AG04450 (cell line): Measurements from ENCODE around the gene B4GALNT3. TPM values are rescaled to one million over a fixed set of nuclear protein-coding genes. Genes with fewer than 3 reads are reported as not detected.

Experiments used
- CTCF ChIA-PET: fragments of 300-600, 350-600 bp; formaldehyde crosslinking; extraction: SDS; loops from one replicate; lab custom pipeline; 2022; ENCODE audit warnings: antibody characterized with exemption, inconsistent platforms; lab: Charles Lee
- POLR2A ChIA-PET: fragments of 350-600 bp; formaldehyde crosslinking; extraction: SDS; loops from one replicate; lab custom pipeline; 2021; ENCODE audit warnings: antibody characterized with exemption, inconsistent platforms; lab: Yijun Ruan, JAX
- DNase-seq: peaks from one replicate; pipeline ENCODE4 v3.0.0-alpha.2; 2011; ENCODE audit warnings: low read depth, low spot score
- H3K27ac ChIP-seq: one replicate; pipeline ENCODE4 v1.5.1; 2012; ENCODE audit warnings: low read depth, low read length, control low read depth
- H3K27me3 ChIP-seq: one replicate; pipeline ENCODE4 v1.6.0; 2012; ENCODE audit warnings: low read length; ENCODE audit not compliant: control insufficient read depth, insufficient read depth
- H3K4me3 ChIP-seq: 2 replicates; pipeline ENCODE4 v1.5.1; 2011; ENCODE audit warnings: mild to moderate bottlenecking, low read depth, low read length, control low read depth
- H3K9me3 ChIP-seq: 2 replicates; pipeline ENCODE4 v1.5.1; 2012; ENCODE audit warnings: low read length; ENCODE audit not compliant: control insufficient read depth, insufficient read depth
- CTCF ChIP-seq: IDR thresholded peaks from 2 replicates; pipeline ENCODE4 v1.5.1; 2011; ENCODE audit warnings: low read depth, low read length, control low read depth, inconsistent platforms
- polyA plus RNA-seq: library from polyadenylated mRNA; depleted of rRNA; stranded (reverse); fragments of >200 nt; gene quantifications from 2 replicates; pipeline ENCODE4 v1.2.3, GENCODE V29; 2011

Gene B4GALNT3
- polyA plus RNA-seq, 1 experiment = not detected

GRCh38 chr12:543114-543451 is 83.3 kb downstream of the B4GALNT3 start:
- H3K9me3 ChIP-seq = no peaks in the 10 kb centered on the region; the same call in 1 of the 2 replicates
- CTCF ChIA-PET = interaction anchor here (1.0 to 1.4 kb wide), 2 partner anchors 98 to 101 kb away, joined by 3 to 7 read pairs; no protein-coding TSS in a partner anchor
- no peak for DNase-seq
- H3K27ac ChIP-seq = no peak overlapping the region
- no peak overlapping the region for H3K4me3 ChIP-seq
- POLR2A ChIA-PET = no interaction called here
- peaks cover 23% of the 10 kb centered on the region for H3K27me3 ChIP-seq
- TF ChIP-seq CTCF = no peak

GRCh38 chr12:544142-544541 is 84.4 kb downstream of the B4GALNT3 start:
- ChIA-PET POLR2A (no interaction called here), CTCF (interaction anchor here (1.0 to 2.3 kb wide), 3 partner anchors 99 to 142 kb away, joined by 3 to 27 read pairs (median 4); no protein-coding TSS in a partner anchor)
- Histone ChIP-seq H3K27me3 (peaks cover 26% of the 10 kb centered on the region), H3K9me3 (no peaks in the 10 kb centered on the region; the same call in 1 of the 2 replicates), H3K4me3 (no peak overlapping the region), H3K27ac (no peak overlapping the region)
- TF ChIP-seq CTCF = no peak
- DNase-seq = no peak

GRCh38 chr12:544941-545635 is 85.3 kb downstream of the B4GALNT3 start:
- DNase-seq = no peak
- POLR2A ChIA-PET = no interaction called here
- Histone ChIP-seq H3K27ac (no peak overlapping the region), H3K9me3 (no peaks in the 10 kb centered on the region; the same call in 1 of the 2 replicates), H3K27me3 (peaks cover 22% of the 10 kb centered on the region), H3K4me3 (no peak overlapping the region)
- no peak for TF ChIP-seq CTCF
- CTCF ChIA-PET = interaction anchor here (0.5 to 2.3 kb wide), 4 partner anchors 90 to 195 kb away, joined by 3 to 27 read pairs (median 6); no protein-coding TSS in a partner anchor

GRCh38 chr12:545835-546234 is 86.1 kb downstream of the B4GALNT3 start:
- H3K27me3 ChIP-seq = peaks cover 21% of the 10 kb centered on the region
- ChIA-PET CTCF (interaction anchor here (0.5 to 2.3 kb wide), 2 partner anchors 103 to 195 kb away, joined by 8 to 27 read pairs; no protein-coding TSS in a partner anchor), POLR2A (no interaction called here)
- no peak overlapping the region for H3K4me3 ChIP-seq
- TF ChIP-seq CTCF = no peak
- no peaks in the 10 kb centered on the region; the same call in 1 of the 2 replicates for H3K9me3 ChIP-seq
- no peak overlapping the region for H3K27ac ChIP-seq
- DNase-seq = no peak

GRCh38 chr12:546265-546919 is 86.7 kb downstream of the B4GALNT3 start:
- TF ChIP-seq CTCF = no peak
- no peak for DNase-seq
- H3K27ac ChIP-seq = no peak overlapping the region
- ChIA-PET POLR2A (interaction anchor here (1.0 kb wide), 1 partner anchor 104 kb away, joined by 3 read pairs; no protein-coding TSS in a partner anchor), CTCF (interaction anchor here (0.5 to 3.5 kb wide), 26 partner anchors 9 to 954 kb away, joined by 3 to 175 read pairs (median 4); partner anchors contain the start of gene CCDC77)
- peaks cover 25% of the 10 kb centered on the region for H3K27me3 ChIP-seq
- H3K4me3 ChIP-seq = no peak overlapping the region
- no peaks in the 10 kb centered on the region; the same call in 1 of the 2 replicates for H3K9me3 ChIP-seq
